Hepatocyte (in vitro differentiated cells): ENCODE results near the gene CACNA2D1. TPM values are rescaled to one million over a fixed set of nuclear protein-coding genes. Genes with fewer than 3 reads are reported as not detected.

ENCODE experiments used
- DNase-seq: peaks from one replicate; pipeline ENCODE4 v3.0.0-alpha.2; 2016; ENCODE audit warnings: low spot score
- H2AFZ ChIP-seq: fragments of 200-600 bp; sonication (generic); 2 replicates; pipeline ENCODE4 v1.6.0; 2016; ENCODE audit warnings: antibody characterized with exemption, mild to moderate bottlenecking
- H3K27ac ChIP-seq: fragments of 200-600 bp; sonication (generic); 2 replicates; pipeline ENCODE4 v1.5.1; 2016; ENCODE audit warnings: mild to moderate bottlenecking
- H3K27me3 ChIP-seq: fragments of 200-600 bp; sonication (generic); 2 replicates; pipeline ENCODE4 v1.6.1; 2016
- H3K36me3 ChIP-seq: fragments of 200-600 bp; sonication (generic); replicated peaks from 2 replicates; pipeline ENCODE4 v1.5.1; 2016; ENCODE audit warnings: low read depth; ENCODE audit not compliant: insufficient read depth
- H3K4me1 ChIP-seq: fragments of 200-600 bp; sonication (generic); 2 replicates; pipeline ENCODE4 v1.5.1; 2016; ENCODE audit warnings: mild to moderate bottlenecking, moderate library complexity; ENCODE audit not compliant: insufficient read depth
- H3K4me2 ChIP-seq: fragments of 200-600 bp; sonication (generic); 2 replicates; pipeline ENCODE4 v1.6.0; 2016
- H3K4me3 ChIP-seq: fragments of 200-600 bp; sonication (generic); 2 replicates; pipeline ENCODE4 v1.5.1; 2016; ENCODE audit warnings: mild to moderate bottlenecking
- H3K79me2 ChIP-seq: fragments of 200-600 bp; sonication (generic); 2 replicates; pipeline ENCODE4 v1.6.0; 2017; ENCODE audit warnings: mild to moderate bottlenecking
- H3K9me2 ChIP-seq: fragments of 200-600 bp; sonication (generic); replicated peaks from 2 replicates; pipeline ENCODE4 v1.6.0; 2017; ENCODE audit warnings: mild to moderate bottlenecking; ENCODE audit not compliant: insufficient read depth
- H3K9me3 ChIP-seq: fragments of 200-600 bp; sonication (generic); 2 replicates; pipeline ENCODE4 v1.5.1; 2016; ENCODE audit warnings: low read depth, mild to moderate bottlenecking
- H4K20me1 ChIP-seq: fragments of 200-600 bp; sonication (generic); 2 replicates; pipeline ENCODE4 v1.6.0; 2016; ENCODE audit warnings: mild to moderate bottlenecking; ENCODE audit not compliant: insufficient read depth, poor library complexity, severe bottlenecking
- CTCF ChIP-seq: fragments of 200-600 bp; sonication (generic); IDR thresholded peaks from 2 replicates; pipeline ENCODE4 v1.5.1; 2016; ENCODE audit warnings: antibody characterized with exemption, mild to moderate bottlenecking; ENCODE audit not compliant: poor library complexity
- EZH2 ChIP-seq: fragments of 200-600 bp; sonication (generic); IDR thresholded peaks from 2 replicates; pipeline ENCODE4 v1.6.1; 2016; ENCODE audit warnings: antibody characterized with exemption, mild to moderate bottlenecking, borderline replicate concordance
- EZH2phosphoT487 ChIP-seq: fragments of 200-600 bp; sonication (generic); IDR thresholded peaks from one replicate; pipeline ENCODE4 v1.6.1; 2018; ENCODE audit warnings: antibody characterized with exemption, mild to moderate bottlenecking, low read depth, moderate library complexity; ENCODE audit not compliant: unreplicated experiment, severe bottlenecking
- WGBS: methylation state at CpG from one replicate; pipeline ENCODE4 v1.1.6; 2016; ENCODE audit warnings: low lambda C conversion rate; ENCODE audit errors: missing lambda C conversion rate; 5-methylcytosine and 5-hydroxymethylcytosine counted together
- polyA plus RNA-seq: library from polyadenylated mRNA; unstranded; fragments of >200 nt; fragmentation: Nextera tagmentation; extraction: Ambion mirVana; gene quantifications from 2 replicates; pipeline ENCODE4 v1.2.1, GENCODE V29; 2016
- total RNA-seq: library from RNA; depleted of rRNA; stranded (reverse); fragments of >200 nt; gene quantifications from 2 replicates; pipeline ENCODE4 v1.2.3, GENCODE V29; 2014

Gene CACNA2D1
- total and polyA plus RNA-seq, 2 experiments from 2014 or later: 3.1 to 18.9 TPM

GRCh38 chr7:82067628-82068264 is 375.8 kb downstream of the CACNA2D1 start:
- no peaks in the 10 kb centered on the region for H3K36me3 ChIP-seq
- H3K9me2 ChIP-seq: no peaks in the 10 kb centered on the region
- H3K79me2 ChIP-seq: no peaks in the 10 kb centered on the region
- H3K4me3 ChIP-seq: no peak overlapping the region
- no peak overlapping the region for H3K27ac ChIP-seq
- H3K4me1 ChIP-seq: no peaks in the 10 kb centered on the region
- H3K4me2 ChIP-seq: no peak overlapping the region
- WGBS: 95% methylated on average over 2 of the region's 2 CpGs
- TF ChIP-seq EZH2phosphoT487: no peak
- no peak for TF ChIP-seq CTCF
- no peak for TF ChIP-seq EZH2
- no peak overlapping the region for H2AFZ ChIP-seq
- no peaks in the 10 kb centered on the region for H3K9me3 ChIP-seq
- H4K20me1 ChIP-seq: no peaks in the 10 kb centered on the region
- no peak for DNase-seq
- no peaks in the 10 kb centered on the region for H3K27me3 ChIP-seq

- H3K27ac ChIP-seq: no peak overlapping the region
- 96% methylated on average over 1 of the region's 1 CpG for WGBS
- no peak overlapping the region for H3K4me3 ChIP-seq
- H3K9me3 ChIP-seq: no peaks in the 10 kb centered on the region
- H4K20me1 ChIP-seq: no peaks in the 10 kb centered on the region
- H3K9me2 ChIP-seq: no peaks in the 10 kb centered on the region
- no peaks in the 10 kb centered on the region for H3K36me3 ChIP-seq
- no peak overlapping the region for H2AFZ ChIP-seq
- no peaks in the 10 kb centered on the region for H3K79me2 ChIP-seq
- H3K27me3 ChIP-seq: no peaks in the 10 kb centered on the region
- no peak for DNase-seq
- no peak overlapping the region for H3K4me2 ChIP-seq
- no peaks in the 10 kb centered on the region for H3K4me1 ChIP-seq
- TF ChIP-seq EZH2 (no peak), CTCF (no peak), EZH2phosphoT487 (no peak)
Observed at GRCh38 chr7:82057476-82057875, 386.1 kb downstream of the CACNA2D1 start.

GRCh38 chr7:82056282-82056681 is 387.3 kb downstream of the CACNA2D1 start:
- no peak for TF ChIP-seq CTCF
- TF ChIP-seq EZH2phosphoT487: no peak
- no peak for TF ChIP-seq EZH2
- no peaks in the 10 kb centered on the region for H3K9me2 ChIP-seq
- no peaks in the 10 kb centered on the region for H4K20me1 ChIP-seq
- no peak overlapping the region for H3K4me2 ChIP-seq
- WGBS: 93% methylated on average over 2 of the region's 2 CpGs
- no peaks in the 10 kb centered on the region for H3K27me3 ChIP-seq
- no peak overlapping the region for H2AFZ ChIP-seq
- H3K4me1 ChIP-seq: peaks cover 6% of the 10 kb centered on the region
- H3K79me2 ChIP-seq: no peaks in the 10 kb centered on the region
- no peaks in the 10 kb centered on the region for H3K36me3 ChIP-seq
- no peak overlapping the region for H3K4me3 ChIP-seq
- DNase-seq: no peak
- H3K27ac ChIP-seq: no peak overlapping the region
- H3K9me3 ChIP-seq: no peaks in the 10 kb centered on the region
